K562 (cell line): ENCODE measurements around the gene ANKRD33. TPM values are rescaled to one million over a fixed set of nuclear protein-coding genes. Genes with fewer than 3 reads are reported as not detected.

ENCODE experiments used
- ATF3 ChIP-seq, 2 experiments: fragments of 450-650 bp in 1 of 2; sonication (generic) in 1 of 2; formaldehyde crosslinking in 1 of 2; IDR thresholded peaks in 1 of 2; conservative IDR thresholded peaks in 1 of 2; 2 replicates each; pipeline versions ENCODE4 v1.6.1 to v1.8.1; 2016 to 2023; ENCODE audit warnings: mild to moderate bottlenecking in 2 of 2, moderate library complexity in 2 of 2, inconsistent platforms in 1 of 2, missing genetic modification reagents in 1 of 2
- CTBP1 ChIP-seq: fragments of 450-650 bp; IDR thresholded peaks from 2 replicates; pipeline ENCODE4 v1.6.1; 2016; ENCODE audit warnings: borderline replicate concordance
- HMG20B ChIP-seq: fragments of 250-450 bp; sonication (Bioruptor Pico); IDR thresholded peaks from 2 replicates; pipeline ENCODE4 v1.5.0; 2021; ENCODE audit warnings: mild to moderate bottlenecking
- MEIS2 ChIP-seq: fragments of 450-650 bp; IDR thresholded peaks from 2 replicates; pipeline ENCODE4 v1.6.1; 2014; ENCODE audit warnings: mild to moderate bottlenecking; ENCODE audit not compliant: partially characterized antibody
- NR2C1 ChIP-seq, 2 experiments: fragments of 450-650 bp; IDR thresholded peaks; 2 replicates each; pipeline ENCODE4 v1.6.1; 2017; ENCODE audit warnings: mild to moderate bottlenecking in 2 of 2, antibody characterized with exemption in 1 of 2, inconsistent platforms in 1 of 2, missing compliant biosample characterization in 1 of 2, missing genetic modification characterization in 1 of 2
- NR2C2 ChIP-seq, 2 experiments: fragments of 200-800 bp in 1 of 2; sonication (Bioruptor generic) in 1 of 2; sonication (generic) in 1 of 2; formaldehyde crosslinking in 1 of 2; IDR thresholded peaks; 2 replicates each; pipeline versions ENCODE4 v1.6.1 to v1.8.0; 2016 to 2022; ENCODE audit warnings: mild to moderate bottlenecking in 1 of 2, missing compliant biosample characterization in 1 of 2, missing genetic modification characterization in 1 of 2, missing genetic modification reagents in 1 of 2
- SNAPC5 ChIP-seq: fragments of 250-450 bp; sonication (Bioruptor Pico); IDR thresholded peaks from 2 replicates; pipeline ENCODE4 v1.8.0; 2021; ENCODE audit warnings: moderate library complexity, mild to moderate bottlenecking, inconsistent platforms
- TFAP4 ChIP-seq: sonication (generic); formaldehyde crosslinking; IDR thresholded peaks from 2 replicates; pipeline ENCODE4 v1.8.0; 2022; ENCODE audit warnings: missing genetic modification reagents, mild to moderate bottlenecking, moderate library complexity, borderline replicate concordance
- YY1 ChIP-seq, 3 experiments: IDR thresholded peaks; 2 replicates each; pipeline ENCODE4 v1.6.1; 2011; ENCODE audit warnings: low read length in 2 of 3, mild to moderate bottlenecking in 2 of 3, moderate library complexity in 2 of 3, borderline replicate concordance in 1 of 3, control low read depth in 1 of 3, low read depth in 1 of 3; ENCODE audit not compliant: insufficient read depth in 3 of 3, insufficient replicate concordance in 2 of 3, control insufficient read depth in 1 of 3, insufficient read length in 1 of 3; ENCODE audit errors: extremely low read depth in 1 of 3
- polyA plus RNA-seq, 8 experiments: library from polyadenylated mRNA; depleted of rRNA in 4 of 8; stranded (reverse) in 5 of 8; unstranded in 3 of 8; fragments of >200 nt; fragmentation: Nextera tagmentation in 2 of 8; fragmentation: Illumina TruSeq in 1 of 8; extraction: Ambion mirVana in 2 of 8; extraction: Trizol in 1 of 8; gene quantifications; 2 replicates each; pipeline versions ENCODE4 v1.2.1 to v1.2.3, GENCODE V29; 2011 to 2014; ENCODE audit warnings: inconsistent platforms in 1 of 8, missing spikeins in 1 of 8
- total RNA-seq, 7 experiments: library from RNA; depleted of rRNA in 6 of 7; stranded (reverse); fragments of >200 nt in 6 of 7; fragmentation: Illumina TruSeq in 2 of 7; extraction: Trizol in 2 of 7; gene quantifications; 2 replicates each; pipeline versions ENCODE4 v1.2.1 to v1.2.3, GENCODE V29; 2011 to 2021; ENCODE audit warnings: low replicate concordance in 1 of 7

Gene ANKRD33
- total and polyA plus RNA-seq, 9 of the 15 experiments (the other 6 are each of a cell fraction or from before 2014, with no cell fraction given): 0.04 to 0.11 (median 0.07) TPM; not detected in 4

- TF ChIP-seq NR2C2 (CRISPR knock-in tag; IDR thresholded peaks at IDR 0.05) (no peak), NR2C2 (tag; IDR thresholded peaks at IDR 0.05) (peak; percentile 58), YY1 (IDR thresholded peaks at IDR 0.05; ENCODE audit: borderline replicate concordance in 1 of 3, control insufficient read depth in 1 of 3, extremely low read depth in 1 of 3, insufficient read depth in 3 of 3, insufficient read length in 1 of 3, insufficient replicate concordance in 2 of 3, low read depth in 1 of 3, low read length in 2 of 3) (peak in 1 of 3 experiments; percentile 16), CTBP1 (peak; percentile 75; the same call in 1 of the 2 replicates), MEIS2 (peak; percentile 96), HMG20B (CRISPR knock-in tag) (no peak), ATF3 (IDR thresholded peaks at IDR 0.05) (peak; percentile 47; the same call in 1 of the 2 replicates), ATF3 (CRISPR knock-in tag; conservative IDR thresholded peaks at IDR 0.05) (no peak), NR2C1 (IDR thresholded peaks at IDR 0.05) (no peak), NR2C1 (tag; IDR thresholded peaks at IDR 0.05) (0 out of 2 replicates have a peak, but pooled peaks have one; percentile 24), SNAPC5 (CRISPR knock-in tag) (no peak), TFAP4 (CRISPR knock-in tag) (peak; percentile 49; the same call in 1 of the 2 replicates)
Measured at GRCh38 chr12:51871918-51872688, 15.8 kb upstream of the ANKRD33 start (continued).
